ENCODE results near the gene SRSF10.

DNA sequence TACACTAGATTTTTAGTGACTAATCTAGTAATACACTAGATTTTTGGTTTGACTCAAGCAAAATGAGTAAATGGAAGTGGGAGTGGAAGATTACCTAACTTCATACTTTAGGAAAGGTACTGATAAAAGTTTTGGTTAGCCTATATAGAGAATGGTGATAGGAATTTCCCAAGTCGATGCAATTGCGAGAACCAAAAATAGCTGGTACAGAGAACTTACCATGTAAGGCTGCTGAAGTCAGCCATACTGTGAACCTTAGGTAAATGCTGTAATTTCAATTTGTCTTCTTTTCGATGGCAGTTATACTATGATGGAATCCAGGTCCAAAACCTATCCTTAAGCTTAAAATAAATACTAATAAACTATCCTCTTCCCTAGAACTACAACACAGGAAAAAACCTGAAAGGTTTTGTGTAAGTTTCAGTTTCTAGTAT, 15.9 kb downstream of the SRSF10 start:
- TF ChIP-seq CTCF (IDR thresholded peaks at IDR 0.05; ENCODE audit: insufficient read depth, low read length, poor library complexity, severe bottlenecking) (no peak), EZH2phosphoT487 (conservative IDR thresholded peaks at IDR 0.05; ENCODE audit: low read length) (no peak)

Data from SU-DHL-6 (cell line).